GM20000 (cell line): Measurements from ENCODE around the gene SLF1.

ENCODE experiments used
- DNase-seq: peaks from one replicate; pipeline ENCODE4 v3.0.0; 2012; ENCODE audit warnings: low spot score
- TF ChIP-seq, protein P1 (sequence below): IDR thresholded peaks from 2 replicates; pipeline ENCODE4 v1.5.1; 2012; ENCODE audit warnings: mild to moderate bottlenecking, control low read depth; ENCODE audit errors: extremely low read depth, missing control alignments

SLF1 gene

DNA sequence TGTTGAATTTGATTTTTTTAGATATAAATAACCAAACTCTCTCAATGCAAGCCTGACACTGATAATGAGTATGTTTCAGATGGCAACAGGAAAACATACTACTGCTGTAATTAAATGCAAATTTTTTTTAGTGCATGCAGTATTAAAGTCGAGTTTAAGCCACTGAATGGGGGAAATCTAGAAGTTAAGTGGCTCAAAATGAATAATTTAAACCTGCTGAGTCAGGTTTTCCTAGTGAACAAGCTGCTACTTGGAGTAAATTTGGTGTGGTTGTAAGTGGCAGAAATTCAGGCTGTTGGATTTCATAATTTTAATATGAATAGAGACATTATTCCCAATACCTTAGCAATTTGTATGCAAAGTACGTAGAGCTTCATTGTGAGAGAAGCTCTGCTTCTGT is 121.8 kb downstream of the SLF1 start:
- TF ChIP-seq, protein P1, sequence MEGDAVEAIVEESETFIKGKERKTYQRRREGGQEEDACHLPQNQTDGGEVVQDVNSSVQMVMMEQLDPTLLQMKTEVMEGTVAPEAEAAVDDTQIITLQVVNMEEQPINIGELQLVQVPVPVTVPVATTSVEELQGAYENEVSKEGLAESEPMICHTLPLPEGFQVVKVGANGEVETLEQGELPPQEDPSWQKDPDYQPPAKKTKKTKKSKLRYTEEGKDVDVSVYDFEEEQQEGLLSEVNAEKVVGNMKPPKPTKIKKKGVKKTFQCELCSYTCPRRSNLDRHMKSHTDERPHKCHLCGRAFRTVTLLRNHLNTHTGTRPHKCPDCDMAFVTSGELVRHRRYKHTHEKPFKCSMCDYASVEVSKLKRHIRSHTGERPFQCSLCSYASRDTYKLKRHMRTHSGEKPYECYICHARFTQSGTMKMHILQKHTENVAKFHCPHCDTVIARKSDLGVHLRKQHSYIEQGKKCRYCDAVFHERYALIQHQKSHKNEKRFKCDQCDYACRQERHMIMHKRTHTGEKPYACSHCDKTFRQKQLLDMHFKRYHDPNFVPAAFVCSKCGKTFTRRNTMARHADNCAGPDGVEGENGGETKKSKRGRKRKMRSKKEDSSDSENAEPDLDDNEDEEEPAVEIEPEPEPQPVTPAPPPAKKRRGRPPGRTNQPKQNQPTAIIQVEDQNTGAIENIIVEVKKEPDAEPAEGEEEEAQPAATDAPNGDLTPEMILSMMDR, result no peak
- no peak for DNase-seq

DNA sequence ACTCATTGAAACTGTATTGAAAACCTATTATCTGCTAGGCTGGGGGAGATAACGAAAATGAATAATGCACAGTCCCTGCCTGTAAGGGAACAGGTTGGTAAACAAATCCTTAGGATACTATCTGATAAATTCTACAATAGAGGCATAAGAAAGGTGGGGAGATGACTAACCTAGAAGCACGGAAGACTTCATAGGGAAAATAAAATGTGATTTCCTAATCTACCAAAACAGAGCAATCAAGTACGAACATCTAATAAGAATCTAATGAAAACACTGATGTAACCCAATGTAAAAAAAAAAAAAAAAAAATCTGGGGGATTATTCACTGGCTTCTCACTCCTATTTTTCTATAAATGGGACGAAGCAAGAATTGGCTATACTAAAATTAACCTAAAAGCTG is 124.4 kb downstream of the SLF1 start:
- DNase-seq, result no peak
- TF ChIP-seq, protein P1, result no peak

DNA sequence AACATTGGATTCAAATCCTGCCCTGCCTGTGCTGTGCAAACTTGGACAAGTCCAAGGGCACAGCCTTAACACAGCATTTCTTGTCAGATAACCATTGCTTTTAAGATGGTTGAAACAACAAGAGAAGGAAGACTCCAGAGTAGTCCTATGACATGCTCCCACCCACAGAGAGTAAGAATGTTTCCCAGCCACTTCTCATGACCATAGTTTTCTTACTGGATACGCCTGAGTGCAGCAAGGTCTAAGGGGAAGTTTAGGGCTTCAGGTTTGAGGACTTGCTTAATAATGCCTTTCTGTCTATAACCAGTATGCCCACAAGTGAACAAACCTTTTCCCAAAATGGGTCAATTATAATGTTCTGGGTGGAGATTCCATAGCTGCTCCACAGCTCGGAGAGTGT is 126.4 kb downstream of the SLF1 start:
- TF ChIP-seq, protein P1, result no peak
- no peak for DNase-seq

DNA sequence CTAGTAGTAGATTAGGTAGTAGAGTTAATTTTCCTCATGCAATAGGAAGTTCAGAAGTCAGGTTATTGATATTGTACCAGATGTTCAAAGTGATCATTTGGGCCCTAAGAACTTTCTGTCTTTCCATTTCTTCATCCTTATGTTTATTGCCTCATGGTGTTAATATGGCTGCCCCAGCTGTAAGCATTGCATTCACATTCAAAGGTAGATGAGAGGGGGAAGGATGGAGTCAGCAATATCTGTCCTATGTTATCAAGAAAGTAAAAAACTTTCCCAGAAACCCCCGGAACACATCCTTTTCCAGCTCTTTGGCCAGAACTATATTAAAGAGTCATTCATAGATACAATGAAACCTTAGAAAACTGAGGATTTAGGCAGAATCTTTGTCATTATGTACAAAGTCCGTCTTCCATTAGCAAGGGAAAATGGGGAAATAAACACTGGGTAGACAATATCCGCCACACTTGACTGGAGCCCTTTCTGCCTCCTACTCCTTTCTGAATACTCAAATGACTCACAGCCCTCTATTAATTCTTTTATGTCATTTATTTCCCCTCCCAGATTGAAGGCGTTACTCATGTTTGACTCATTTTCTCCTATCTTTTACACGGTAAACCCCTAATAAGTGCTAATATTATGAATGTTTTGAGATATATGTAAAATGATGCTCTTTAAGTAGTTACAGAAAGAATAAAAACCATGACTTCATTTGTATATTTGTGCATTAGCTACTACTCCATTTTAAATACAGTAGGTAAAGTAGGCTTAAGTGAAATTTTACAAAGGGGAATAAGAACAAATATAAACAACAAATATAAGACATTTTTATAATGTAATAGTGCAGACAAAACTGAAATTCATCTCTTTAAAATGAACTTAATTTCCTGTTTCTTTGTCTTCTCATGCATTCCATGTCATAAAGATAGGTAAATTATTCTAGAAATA is 127.6 kb downstream of the SLF1 start:
- TF ChIP-seq, protein P1, result no peak
- DNase-seq, result peak; percentile 57

DNA sequence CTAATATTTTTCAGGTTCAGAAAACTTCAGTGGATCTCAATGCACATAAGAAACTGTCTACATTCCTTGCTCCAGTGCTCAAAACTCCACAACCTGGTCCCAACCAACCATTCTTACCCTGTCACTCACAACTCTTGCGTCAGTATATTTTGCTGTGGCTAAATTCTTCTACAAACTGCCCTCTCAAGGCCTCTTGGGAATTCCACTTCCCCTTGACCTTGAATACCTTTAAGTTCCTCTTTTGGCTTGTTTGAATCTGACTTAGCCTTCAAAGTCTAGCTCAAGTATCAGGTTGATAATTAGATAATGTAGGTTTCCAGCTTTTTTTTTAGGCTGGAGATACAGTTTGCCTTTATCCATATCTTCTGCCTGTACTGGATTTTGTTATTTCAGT is 128.3 kb downstream of the SLF1 start:
- TF ChIP-seq, protein P1, result no peak
- peak; percentile 20 for DNase-seq
